Activated naive CD8-positive, alpha-beta T cell treated with anti-CD3 and anti-CD28 coated beads, Interleukin-2, amount 50 U/mL, for 16 hours (primary cell): ENCODE measurements around the gene SLC38A10.

Source experiments
- DNase-seq: peaks from one replicate; pipeline ENCODE4 v3.0.0-alpha.2; 2020; ENCODE audit warnings: low read depth, low spot score

The SLC38A10 gene

DNA sequence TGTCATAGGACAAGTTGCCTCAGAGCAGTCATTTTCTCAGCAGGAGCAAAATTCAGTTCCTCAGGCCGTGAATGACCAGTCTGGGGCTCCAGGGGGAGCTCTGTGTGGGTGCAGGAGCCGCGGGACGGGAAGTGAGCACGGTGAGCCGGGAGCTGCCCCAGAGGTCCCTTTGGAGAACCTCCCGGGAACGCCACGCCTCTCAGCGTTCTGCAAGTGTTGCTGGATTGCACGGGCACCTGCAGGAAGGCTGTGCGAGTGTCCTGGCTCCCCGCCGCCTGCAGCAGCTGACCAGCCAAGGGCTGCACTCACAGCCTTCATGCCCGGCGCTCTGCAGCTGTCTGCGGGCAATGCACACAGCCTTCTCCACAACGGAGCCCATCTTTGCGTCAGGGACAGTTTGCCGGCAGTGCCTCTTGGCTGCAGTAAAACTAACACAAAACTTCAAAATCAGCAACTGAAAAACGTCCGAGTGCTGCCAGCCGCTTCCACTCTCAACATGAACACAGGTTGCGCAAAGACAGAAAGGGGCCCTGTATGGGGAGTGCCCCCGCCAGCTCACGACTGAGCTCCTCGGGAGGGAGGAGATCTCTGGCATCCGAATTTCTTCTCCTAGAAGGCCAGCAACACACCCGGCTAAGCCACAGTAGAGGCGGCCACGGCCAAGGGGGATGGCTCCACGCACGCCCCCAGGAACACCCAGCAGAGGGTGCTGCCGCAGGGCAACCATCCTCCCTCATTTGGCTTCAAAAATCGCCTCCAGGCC lies 40.0 kb downstream of the SLC38A10 start:
- DNase-seq: no peak

DNA sequence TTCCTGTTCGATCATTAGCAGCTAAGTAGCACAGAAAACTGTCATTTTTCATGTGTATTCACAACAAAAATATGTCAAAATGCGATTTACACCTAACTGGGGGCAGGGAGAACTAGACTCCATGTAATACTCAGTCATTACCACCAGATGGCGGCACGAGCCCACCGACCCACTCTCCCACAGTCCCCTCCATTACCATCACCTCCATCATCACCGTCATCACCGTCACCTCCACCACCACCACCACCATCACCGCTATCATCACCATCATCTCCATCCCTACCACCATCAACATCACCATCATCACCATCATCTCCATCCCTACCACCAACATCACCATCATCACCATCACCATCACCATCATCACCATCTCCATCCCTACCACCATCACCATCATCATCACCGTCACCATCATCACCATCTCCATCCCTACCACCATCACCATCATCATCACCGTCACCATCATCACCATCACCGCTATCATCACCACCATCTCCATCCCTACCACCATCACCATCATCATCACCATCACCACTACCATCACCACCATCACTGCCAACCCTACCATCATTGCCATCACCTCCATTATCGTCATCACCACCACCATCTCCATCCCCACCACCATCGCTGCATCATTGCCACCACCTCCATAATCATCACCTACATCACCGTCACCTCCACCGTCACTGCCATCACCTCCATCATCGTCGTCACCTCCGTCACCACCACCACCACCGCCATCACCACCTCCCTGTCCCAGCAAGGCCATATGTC lies 41.6 kb downstream of the SLC38A10 start:
- DNase-seq: peak; percentile 47

DNA sequence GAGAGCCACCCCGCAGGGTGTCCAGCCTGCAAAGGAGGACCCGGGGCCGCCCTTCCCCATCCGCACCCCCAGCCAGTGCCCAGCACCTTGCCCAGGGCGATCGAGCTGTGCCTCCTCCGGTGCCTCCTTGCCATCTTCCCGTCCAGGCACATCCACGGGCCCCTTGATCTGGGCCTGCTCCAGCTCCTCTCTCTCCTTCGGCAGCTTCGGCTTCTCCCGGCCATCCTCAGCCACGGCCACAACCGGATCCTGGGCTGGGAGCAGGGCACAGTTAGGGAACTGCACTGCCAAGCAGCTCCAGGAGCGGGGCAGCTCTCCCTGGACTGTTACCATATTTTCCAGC lies 42.1 kb downstream of the SLC38A10 start:
- no peak for DNase-seq

DNA sequence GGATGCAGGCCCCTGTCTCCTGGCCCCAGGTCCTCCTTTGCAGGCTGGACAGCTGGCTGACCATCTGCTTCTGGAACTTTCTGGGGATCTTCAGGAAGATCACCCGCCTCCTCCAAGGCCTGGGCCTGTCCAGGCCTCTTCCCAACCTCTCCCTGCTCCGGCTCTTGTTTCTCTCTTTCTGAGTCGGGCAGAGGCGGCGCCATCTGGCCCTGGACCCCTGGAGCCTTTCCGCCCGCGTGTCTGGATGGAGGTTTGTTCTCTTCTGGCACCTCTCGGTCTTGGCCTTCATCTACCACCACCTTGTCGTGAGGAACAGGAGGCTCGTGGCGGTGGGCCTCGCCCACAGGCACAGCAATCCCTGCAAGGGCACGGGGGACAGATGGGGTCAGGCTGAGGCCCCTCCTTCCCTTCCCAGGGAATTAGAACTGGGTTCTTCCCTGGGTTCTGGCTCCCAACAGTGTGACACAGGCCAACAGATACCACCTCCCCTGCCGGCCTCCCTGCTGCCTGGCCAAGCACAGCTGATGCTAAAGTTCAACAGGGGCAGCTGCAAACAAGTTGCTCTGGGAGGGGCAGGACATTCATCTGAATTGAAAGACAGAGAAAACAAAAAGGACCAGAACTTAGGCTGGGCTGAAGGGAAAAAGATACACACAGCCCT lies 42.7 kb downstream of the SLC38A10 start:
- no peak for DNase-seq

DNA sequence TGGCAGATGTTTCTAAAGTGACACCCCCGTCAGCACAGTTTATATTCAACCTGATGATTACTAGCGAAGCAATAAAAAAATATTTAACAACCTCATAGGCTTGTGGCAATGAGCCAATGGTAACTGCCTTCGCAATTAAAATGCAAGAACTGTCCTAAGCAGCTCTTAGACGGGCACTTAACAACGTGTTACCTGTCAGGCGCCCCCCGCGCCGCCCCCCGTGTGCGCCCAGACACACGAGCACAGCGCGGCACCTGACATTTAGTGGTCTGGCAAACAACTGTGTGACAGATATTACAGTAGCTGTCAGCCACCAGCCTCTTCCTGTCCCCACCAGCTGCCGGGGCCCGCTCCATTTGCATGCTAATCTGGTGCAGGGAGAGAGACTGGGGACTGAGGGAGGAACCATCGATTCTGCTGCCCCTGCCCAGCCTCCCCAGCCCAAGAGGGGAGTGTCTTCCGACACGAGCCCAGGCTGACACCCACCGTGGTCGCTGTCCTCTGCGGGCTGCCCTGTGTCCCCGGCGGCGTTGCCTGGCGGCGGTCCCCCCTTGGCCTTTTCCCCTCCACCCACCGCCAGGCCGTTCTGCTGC lies 43.3 kb downstream of the SLC38A10 start:
- no peak for DNase-seq

DNA sequence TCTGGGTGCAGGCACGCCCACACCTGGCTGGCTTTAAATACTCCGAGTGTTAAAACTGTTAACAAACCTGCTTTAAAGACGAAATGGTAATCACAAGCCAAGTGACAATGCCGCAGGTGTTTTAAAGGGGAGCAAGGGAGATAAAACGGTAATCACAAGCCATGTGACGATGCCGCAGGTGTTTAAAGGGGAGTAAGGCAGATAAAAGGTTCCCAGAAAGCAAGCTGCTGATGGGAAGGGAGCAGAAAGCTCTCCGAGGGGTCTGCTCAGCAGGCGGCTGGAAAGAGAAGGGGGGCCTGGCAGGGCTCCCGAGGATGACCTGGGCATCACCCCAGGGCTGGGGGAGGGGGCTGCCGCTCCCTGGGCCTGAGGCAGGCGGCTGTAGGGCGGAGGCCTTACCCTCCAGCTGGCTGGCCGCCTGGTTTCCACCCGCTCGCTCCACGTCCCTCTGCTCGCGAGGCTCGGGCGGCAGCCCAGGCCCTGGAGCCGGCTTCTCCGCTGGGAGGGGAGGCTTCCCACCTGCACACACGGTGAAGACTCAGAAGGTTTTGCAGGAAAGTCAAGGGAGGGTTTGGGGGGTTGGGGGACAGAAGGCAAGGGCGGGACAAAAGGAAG lies 43.9 kb downstream of the SLC38A10 start:
- no peak for DNase-seq

DNA sequence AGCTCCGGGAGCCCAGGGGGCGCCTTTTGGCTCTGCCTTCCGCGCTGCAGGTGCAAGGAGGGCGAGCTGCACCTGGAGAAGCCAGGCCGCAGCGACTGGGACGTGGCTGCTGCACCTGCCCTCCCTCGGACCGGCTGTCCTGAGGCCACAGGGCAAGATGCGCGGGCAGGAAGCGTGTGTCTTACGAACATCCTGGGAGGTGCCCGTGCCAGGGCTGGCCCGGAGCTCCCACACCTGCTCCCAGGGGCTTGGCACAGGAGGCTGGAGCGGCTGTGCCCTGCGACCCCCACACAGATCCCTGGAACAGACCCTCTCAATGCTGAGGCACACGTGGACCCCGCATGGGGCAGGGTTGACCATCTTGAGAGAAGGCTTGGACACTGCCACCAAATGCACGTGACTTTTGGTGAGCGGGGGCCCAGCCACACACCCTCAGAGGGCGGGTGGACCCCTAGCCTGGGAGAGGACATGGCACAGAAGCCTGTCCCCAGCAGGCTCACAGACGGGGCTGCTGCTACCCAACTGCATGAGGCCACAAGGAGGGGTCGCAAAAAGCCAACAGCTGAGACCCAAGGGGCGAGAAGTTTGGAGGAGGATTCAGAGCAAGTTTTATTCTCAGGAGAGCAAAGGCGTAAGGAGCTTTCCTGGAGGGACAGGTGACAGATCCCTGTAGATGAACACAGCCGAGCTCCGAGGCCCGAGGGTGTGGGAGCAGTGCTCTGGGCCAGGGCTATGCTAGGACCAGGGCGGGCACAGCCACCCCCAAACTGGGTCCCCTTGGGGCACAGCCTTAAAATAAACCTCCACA lies 44.6 kb downstream of the SLC38A10 start:
- DNase-seq: no peak

DNA sequence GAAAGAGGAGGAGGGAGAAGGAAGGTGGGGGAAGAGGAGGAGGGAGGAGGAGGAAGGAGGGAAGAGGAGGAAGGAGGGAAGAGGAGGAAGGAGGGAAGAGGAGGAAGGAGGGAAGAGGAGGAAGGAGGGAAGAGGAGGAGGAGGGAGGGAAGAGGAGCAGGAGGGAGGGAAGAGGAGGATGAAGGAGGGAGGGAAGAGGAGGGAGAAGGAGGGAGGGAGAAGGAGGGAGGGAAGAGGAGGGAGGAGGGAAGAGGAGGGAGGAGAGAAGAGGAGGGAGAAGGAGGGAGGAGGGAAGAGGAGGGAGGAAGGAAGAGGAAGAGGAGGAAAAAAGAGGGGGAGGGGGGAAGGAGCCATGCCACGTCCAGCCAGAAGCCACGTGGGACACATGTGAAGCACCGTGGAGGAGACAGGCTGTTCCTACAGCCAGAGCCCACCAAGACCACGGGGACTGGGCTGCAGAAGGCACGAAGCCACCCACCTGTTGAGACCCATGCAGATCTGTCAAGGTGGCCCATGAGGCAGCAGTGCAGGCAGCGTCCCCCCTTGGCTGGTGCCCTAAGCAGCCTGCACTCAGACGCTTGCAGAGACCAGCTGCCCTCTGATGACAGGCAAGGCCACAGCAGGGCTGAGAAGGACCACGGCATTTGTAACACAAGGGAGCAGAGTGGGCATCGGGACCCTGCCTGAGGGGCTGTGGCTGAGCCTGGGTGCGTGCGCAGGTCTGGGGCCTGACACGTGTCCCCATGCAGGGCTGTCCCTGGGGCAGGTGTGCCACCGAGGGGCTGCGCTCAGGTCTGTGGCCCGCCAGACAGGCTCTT lies 45.7 kb downstream of the SLC38A10 start:
- DNase-seq: no peak

DNA sequence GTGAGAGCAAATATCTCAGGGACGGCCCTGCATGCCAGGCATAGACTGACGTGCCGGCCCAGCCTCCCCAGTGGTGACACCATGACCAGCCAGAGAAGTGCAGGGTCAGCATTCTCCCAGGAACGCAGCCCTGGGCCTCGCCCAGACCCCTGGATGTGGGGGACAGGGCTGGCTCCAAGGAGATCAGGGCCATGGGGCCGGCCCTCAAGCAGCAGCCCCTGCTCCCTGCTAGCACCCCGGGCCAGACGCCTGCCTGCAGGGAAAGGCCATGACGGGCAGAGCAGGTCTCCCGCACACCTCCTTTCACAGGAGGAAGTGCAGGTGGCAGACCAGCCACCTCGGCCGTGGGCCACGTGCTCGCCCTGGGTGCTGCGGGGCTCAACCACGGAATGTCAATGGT lies 46.5 kb downstream of the SLC38A10 start:
- DNase-seq: no peak

DNA sequence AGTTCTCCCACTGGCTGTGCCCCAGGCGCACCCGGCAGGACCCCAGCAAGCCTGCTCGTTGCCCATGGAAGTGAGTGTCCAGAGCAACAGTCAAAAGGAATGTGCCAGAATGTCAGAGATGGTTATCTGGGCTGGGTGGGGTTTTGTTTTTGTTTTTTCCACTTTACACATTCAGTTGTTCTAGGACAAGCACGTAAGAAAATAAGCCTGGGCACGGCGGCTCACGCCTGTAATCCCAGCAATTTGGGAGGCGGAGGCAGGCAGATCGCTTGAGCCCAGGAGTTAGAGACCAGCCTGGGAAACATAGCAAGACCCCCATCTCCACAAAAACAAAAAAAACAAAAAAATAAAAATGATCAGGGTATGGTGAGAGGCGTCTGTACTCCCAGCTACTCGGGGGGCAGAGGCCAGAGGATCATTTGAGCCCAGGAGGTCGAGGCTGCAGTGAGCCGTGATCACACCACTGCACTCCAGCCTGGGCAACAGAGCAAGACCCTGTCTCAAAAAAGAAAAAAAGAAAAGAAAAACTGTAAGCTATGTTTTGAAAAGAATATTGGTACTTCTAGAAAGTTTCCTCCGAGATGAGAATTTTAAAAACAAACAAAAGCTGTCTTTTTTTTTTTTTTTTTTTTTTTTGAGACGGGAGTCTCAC lies 47.6 kb downstream of the SLC38A10 start:
- no peak for DNase-seq

DNA sequence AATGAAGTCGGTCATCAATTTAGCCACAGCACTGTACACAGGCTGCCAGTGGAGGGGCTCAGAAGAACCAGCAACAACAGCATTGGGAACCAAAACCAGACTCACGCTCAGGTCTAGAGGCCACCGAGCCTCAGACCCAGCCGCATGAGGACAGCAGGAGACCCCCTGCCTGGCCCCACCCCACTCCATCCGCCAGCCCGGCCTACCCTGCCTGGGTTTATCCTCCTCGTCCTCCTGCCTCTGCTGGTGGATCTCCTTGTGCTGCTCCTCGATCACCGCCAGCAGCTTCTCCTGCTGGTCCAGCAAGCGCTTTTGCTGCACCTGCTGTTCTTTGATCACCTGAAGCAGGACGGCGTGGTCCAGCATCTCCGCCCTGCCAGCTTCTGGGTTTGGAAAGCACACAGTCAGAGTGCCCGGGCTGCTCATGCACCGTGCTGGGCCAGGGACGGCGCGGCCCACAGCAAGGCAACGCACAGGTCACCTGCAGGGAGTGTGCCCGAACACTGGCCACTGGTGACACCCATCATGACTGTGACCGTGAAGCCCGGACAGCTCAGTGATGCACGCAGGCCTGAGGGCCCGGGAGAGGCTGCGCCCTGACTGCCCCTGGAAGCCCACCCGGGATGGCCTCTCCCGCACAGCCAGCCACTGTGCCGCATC lies 48.3 kb downstream of the SLC38A10 start:
- no peak for DNase-seq

DNA sequence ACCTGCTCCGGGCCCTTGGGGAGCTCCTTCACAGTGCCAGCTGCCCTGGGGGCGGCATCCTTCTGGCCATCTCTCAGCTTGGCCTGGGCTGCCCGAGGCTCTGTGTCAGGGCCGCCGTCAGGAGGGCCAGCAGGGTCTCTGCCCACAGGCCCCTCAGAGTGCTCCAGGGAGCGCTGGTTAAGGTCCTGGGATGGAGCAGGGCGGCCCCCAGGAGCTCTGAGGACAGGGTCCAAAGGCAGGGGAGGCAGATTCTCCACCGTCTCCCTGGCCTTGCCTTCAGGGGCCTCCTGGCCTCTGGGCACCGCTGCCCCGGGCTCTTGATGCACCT lies 48.8 kb downstream of the SLC38A10 start:
- DNase-seq: no peak

DNA sequence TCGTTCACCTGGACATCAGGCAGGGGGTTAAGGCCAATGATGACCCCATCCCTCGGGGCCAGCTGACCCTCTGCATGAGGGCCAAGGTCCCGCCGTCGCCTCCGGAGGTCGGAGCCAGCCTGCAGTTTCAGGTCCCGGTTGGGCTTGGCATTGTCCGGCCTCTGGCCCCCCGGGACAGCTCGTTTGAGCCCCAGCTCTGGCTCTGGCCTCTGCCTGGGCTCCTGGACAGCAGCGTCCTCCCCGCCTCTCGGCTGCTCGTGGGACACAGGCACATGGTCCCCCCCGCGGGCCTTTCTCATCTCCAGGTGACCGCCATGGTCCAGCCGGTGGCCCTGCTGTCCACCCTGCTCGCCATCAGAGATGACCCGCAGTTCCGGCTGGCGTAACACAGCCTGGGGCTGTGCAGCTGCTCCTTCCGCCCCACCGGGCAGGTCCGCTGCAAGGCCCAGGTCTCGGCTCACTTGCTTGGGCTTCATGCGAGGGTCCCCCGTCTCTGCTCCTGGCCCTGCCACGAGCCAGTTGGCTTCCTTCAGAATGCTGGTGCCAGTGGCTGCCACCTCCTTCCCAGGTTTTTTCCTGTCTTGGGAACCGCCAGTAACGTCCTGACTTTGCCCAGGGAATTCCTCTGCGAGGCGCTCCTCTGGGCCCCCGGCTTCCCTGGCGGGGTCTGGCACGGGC lies 49.3 kb downstream of the SLC38A10 start:
- DNase-seq: no peak

DNA sequence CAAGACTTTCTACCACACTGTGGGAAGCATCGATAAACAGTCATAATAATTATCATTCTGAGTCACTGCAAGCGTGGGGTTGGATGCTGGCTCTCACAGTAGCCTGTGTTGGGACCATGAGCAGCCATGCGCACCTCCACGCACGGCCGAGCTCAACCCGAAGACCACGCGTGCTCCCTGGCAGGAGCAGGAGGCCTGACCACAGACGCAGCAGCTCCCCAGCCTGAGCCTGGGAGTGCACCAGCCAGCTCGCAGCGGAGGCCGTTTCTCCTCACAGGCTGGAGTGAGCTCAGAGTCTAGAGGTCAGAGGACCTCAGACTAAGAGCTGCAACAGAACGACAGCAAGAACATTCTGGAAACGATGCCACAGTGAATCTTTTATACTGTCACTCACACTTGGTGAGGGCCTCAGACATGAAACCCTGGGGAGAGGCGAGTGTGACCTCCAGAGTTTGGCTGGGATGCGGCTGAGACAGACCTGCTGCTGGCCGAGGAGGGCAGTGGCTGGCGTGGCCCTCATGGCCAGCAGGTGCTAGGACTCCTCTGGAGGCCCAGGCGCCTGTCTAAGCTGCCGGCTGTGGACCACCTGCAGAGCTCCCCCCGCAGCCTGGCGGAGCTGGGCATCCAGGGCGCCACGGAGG lies 50.0 kb downstream of the SLC38A10 start:
- DNase-seq: no peak

DNA sequence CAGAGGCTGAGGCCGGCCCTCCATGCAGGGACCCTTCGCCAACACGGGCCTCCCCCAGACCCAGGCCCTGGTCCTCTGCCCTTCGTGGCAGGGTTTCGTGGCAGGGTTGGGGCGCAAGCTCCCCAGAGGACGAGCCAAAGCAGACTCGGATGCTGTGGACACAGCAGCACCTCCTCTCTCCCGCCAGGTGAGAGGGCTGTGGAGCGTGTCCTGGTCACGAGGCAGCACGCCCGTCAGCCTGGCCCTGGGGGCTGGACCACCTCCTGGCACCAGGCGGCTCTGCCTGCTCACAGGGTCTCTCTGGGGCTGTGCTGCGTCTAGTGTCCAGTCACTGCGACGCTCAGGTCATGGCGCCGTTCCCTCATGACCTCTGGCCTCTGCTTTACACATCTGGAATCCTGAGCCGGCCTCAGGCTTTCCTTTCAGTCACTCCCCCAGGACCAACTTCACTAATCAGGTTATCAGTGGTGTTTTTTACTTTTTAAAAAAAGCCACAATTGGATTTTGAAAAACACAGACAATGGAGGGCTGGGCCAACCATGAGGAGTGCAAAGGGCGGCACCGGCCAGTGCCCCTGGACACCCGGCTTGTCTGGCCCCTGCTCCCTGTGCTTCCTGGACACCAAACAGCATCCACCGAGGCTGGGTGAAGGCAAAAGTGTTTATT lies 50.6 kb downstream of the SLC38A10 start:
- DNase-seq: no peak

DNA sequence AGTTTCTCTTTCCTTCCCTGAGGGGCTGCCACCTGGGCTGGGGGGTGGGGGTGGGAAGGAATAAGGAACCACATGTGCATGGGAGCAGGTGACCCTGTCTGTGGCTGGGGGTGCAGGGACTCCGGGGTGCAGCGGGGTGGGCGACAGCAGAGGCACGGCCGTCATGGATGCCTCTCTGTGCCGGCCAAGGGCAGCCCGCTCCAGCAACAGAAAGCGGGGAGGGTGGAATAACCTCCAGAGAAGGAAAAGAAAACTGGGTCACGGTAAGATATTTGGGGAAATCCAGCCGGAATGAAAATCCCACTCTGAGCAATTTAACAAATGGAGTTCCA lies 51.8 kb downstream of the SLC38A10 start:
- no peak for DNase-seq

DNA sequence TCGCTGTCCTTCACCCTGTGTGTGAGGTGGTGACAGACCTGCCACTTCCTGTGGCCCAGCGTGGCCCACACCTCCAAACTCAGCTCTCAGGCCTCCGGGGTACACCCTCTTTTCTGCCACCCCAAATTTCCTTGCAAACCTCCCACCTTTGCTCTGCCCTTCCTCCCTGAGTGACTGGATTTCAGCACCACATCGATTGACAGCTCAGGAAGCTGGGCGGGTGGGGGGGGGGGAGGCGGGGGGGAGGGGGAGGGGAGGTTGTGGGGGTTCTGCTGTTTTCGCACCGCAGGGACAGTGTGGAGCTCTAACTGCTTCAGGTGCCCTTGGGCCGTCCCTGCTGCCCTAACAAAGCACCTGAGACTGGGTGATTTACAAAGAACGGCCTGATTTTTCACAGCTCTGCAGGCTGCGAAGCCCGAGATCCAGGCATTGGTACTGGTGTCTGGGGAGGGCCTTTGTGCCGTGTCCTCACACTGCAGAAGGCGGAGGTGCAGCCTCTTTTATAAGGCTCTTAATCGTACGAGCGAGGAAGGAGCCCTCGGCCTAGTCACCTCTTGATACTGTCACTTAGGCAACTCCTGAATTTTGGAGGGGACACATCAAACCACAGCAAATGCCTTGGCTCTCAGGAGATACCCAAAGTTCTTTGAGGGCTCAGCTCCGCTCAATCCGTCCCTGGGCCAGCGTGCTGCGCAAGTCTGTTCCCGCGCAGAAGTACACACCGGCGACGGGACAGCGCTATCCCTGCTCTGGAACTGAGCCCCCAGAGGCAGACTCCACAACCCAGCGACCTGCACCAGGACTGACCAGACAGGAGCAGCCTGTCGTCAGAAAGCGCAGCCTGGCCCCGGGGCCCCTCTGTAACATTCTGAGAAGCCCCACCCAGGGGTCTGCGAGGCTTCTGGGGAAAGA lies 52.4 kb downstream of the SLC38A10 start:
- no peak for DNase-seq
